PC-9 (cell line): Measurements from ENCODE around the gene MBD3L4. TPM values are rescaled to one million over a fixed set of nuclear protein-coding genes. Genes with fewer than 3 reads are reported as not detected.

Experiments used
- BruUV-seq: library from RNA; stranded (reverse); fragments of 400-500 nt; replicated peaks from 2 replicates; lab custom pipeline; 2021; lab: Mats Ljungman, UMichigan
- CTCF ChIA-PET: fragments of 300-600 bp; sonication (Branson Sonifier 250); formaldehyde crosslinking; loops from one replicate; lab custom pipeline; 2022; ENCODE audit warnings: antibody characterized with exemption; lab: Charles Lee
- POLR2A ChIA-PET: fragments of 300-600 bp; sonication (Branson Sonifier 250); formaldehyde crosslinking; loops from one replicate; lab custom pipeline; 2022; ENCODE audit warnings: antibody characterized with exemption; ENCODE audit not compliant: unreplicated experiment; lab: Charles Lee
- DNase-seq, 2 experiments: peaks; one replicate each; pipeline versions ENCODE4 v3.0.0 to v3.0.0-alpha.2; 2015 to 2022; ENCODE audit warnings: mixed read lengths in 1 of 2
- H2AFZ ChIP-seq: fragments of 200-600 bp; sonication (generic); 2 replicates; pipeline ENCODE4 v1.8.1; 2017; ENCODE audit warnings: antibody characterized with exemption
- H3F3A ChIP-seq: fragments of 200-600 bp; sonication (generic); 2 replicates; pipeline ENCODE4 v1.8.1; 2017; ENCODE audit warnings: antibody characterized with exemption, mild to moderate bottlenecking, low read depth; ENCODE audit not compliant: insufficient read depth
- H3K27ac ChIP-seq: fragments of 200-600 bp; sonication (generic); 2 replicates; pipeline ENCODE4 v1.6.1; 2016; ENCODE audit warnings: mixed run types
- H3K27me3 ChIP-seq: fragments of 200-600 bp; sonication (generic); 2 replicates; pipeline ENCODE4 v1.6.1; 2016; ENCODE audit warnings: low read depth, mixed run types; ENCODE audit not compliant: insufficient read depth
- H3K36me3 ChIP-seq: fragments of 200-600 bp; sonication (generic); 2 replicates; pipeline ENCODE4 v1.6.1; 2016; ENCODE audit warnings: low read depth, mixed run types
- H3K4me1 ChIP-seq: fragments of 200-600 bp; sonication (generic); replicated peaks from 2 replicates; pipeline ENCODE4 v1.6.1; 2016; ENCODE audit warnings: mixed run types; ENCODE audit not compliant: insufficient read depth
- H3K4me2 ChIP-seq: fragments of 200-600 bp; sonication (generic); 2 replicates; pipeline ENCODE4 v1.6.1; 2017; ENCODE audit warnings: mixed run types
- H3K4me3 ChIP-seq: fragments of 200-600 bp; sonication (generic); 2 replicates; pipeline ENCODE4 v1.6.1; 2016; ENCODE audit warnings: mixed run types
- H3K79me2 ChIP-seq: fragments of 200-600 bp; sonication (generic); 2 replicates; pipeline ENCODE4 v1.6.1; 2017; ENCODE audit warnings: low read depth, mixed run types
- H3K9me2 ChIP-seq: fragments of 200-600 bp; sonication (generic); 2 replicates; pipeline ENCODE4 v1.8.1; 2017; ENCODE audit warnings: mild to moderate bottlenecking; ENCODE audit not compliant: insufficient read depth
- H3K9me3 ChIP-seq: fragments of 200-600 bp; sonication (generic); 2 replicates; pipeline ENCODE4 v1.8.1; 2016; ENCODE audit warnings: low read depth; ENCODE audit not compliant: insufficient read depth
- H4K20me1 ChIP-seq: fragments of 200-600 bp; sonication (generic); 2 replicates; pipeline ENCODE4 v1.8.1; 2017; ENCODE audit not compliant: insufficient read depth
- CTCF ChIP-seq: fragments of 200-600 bp; sonication (generic); conservative IDR thresholded peaks from 2 replicates; pipeline ENCODE4 v1.6.1; 2017; ENCODE audit warnings: mixed run types, antibody characterized with exemption, mild to moderate bottlenecking, moderate library complexity
- EZH2 ChIP-seq: fragments of 200-600 bp; sonication (generic); IDR thresholded peaks from 2 replicates; pipeline ENCODE4 v1.8.0; 2017; ENCODE audit warnings: antibody characterized with exemption, low read depth
- intact Hi-C: fragments of 100-400 bp; cut with micrococcal nuclease; formaldehyde crosslinking; loops from one replicate; pipeline ENCODE4 v1.10.0; 2022; ENCODE audit not compliant: unreplicated experiment
- total RNA-seq: library from RNA; stranded (reverse); gene quantifications from 2 replicates; pipeline ENCODE4 v1.2.3, GENCODE V29; 2021

The MBD3L4 gene
- total RNA-seq, 1 experiment from 2014 or later: not detected

DNA sequence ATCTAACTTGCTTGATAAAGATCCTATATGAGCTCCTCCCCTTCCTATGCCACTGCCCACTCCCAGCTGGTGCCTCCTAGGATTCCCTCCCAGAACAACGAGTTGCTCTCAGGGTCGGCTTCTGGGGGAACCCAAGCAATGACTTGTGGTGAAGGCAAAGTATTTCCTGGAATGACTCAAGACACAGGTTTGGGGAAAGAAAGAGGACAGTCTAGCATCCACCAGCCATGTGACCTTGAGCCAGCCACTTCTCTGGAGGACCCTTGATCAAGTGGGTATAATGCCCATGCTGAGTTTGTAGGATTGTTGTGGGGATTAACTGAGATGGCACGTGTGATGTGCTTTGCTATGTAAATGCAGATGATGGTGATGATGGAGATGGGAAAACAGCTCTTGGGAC lies 51.7 kb downstream of the MBD3L4 start:
- Histone ChIP-seq H3K4me3 (no peak overlapping the region), H3K36me3 (no peaks in the 10 kb centered on the region), H3K79me2 (no peaks in the 10 kb centered on the region), H4K20me1 (no peaks in the 10 kb centered on the region), H3K4me1 (no peaks in the 10 kb centered on the region), H3K27ac (no peak overlapping the region), H3K27me3 (peaks cover 57% of the 10 kb centered on the region), H3K4me2 (no peak overlapping the region), H2AFZ (no peak overlapping the region), H3K9me2 (no peaks in the 10 kb centered on the region), H3F3A (no peaks in the 10 kb centered on the region), H3K9me3 (0 out of 2 replicates have a peak, but pooled peaks cover 3% of the 10 kb centered on the region)
- intact Hi-C loops: no loop called here
- no peak for DNase-seq
- no TSS peak for BruUV-seq
- CTCF ChIA-PET: no interaction called here
- TF ChIP-seq EZH2: no peak
- POLR2A ChIA-PET: no interaction called here

- CTCF ChIA-PET: no interaction called here
Observed at GRCh38 chr19:6987850-6988249, 52.1 kb downstream of the MBD3L4 start.

More at GRCh38 chr19:6987850-6988249, 52.1 kb downstream of the MBD3L4 start:
- no peak for DNase-seq
- H3K36me3 ChIP-seq: no peaks in the 10 kb centered on the region
- POLR2A ChIA-PET: no interaction called here
- no peaks in the 10 kb centered on the region for H3F3A ChIP-seq
- intact Hi-C loops: no loop called here
- H3K4me1 ChIP-seq: no peaks in the 10 kb centered on the region
- H3K9me3 ChIP-seq: 0 out of 2 replicates have a peak, but pooled peaks cover 3% of the 10 kb centered on the region
- H4K20me1 ChIP-seq: no peaks in the 10 kb centered on the region
- H2AFZ ChIP-seq: no peak overlapping the region
- H3K9me2 ChIP-seq: no peaks in the 10 kb centered on the region
- no peak overlapping the region for H3K27ac ChIP-seq
- H3K27me3 ChIP-seq: peaks cover 60% of the 10 kb centered on the region
- no peak overlapping the region for H3K4me3 ChIP-seq
- H3K79me2 ChIP-seq: no peaks in the 10 kb centered on the region
- H3K4me2 ChIP-seq: no peak overlapping the region
- BruUV-seq: no TSS peak
- TF ChIP-seq EZH2 (no peak), CTCF (no peak)

Other genes starting within 250 kb of the MBD3L4 start
- gene ADGRE1, start 152.6 kb downstream of the MBD3L4 start, total RNA-seq: not detected in 2 replicates
- not detected in 2 replicates for gene MBD3L2B, start 18.7 kb downstream of the MBD3L4 start, total RNA-seq
- gene MBD3L5, start 9.6 kb downstream of the MBD3L4 start, total RNA-seq: not detected in 2 replicates
- not detected in 2 replicates for gene MBD3L2, start 9.1 kb upstream of the MBD3L4 start, total RNA-seq
- not detected in 2 replicates for gene MBD3L3, start 18.5 kb upstream of the MBD3L4 start, total RNA-seq
- gene ZNF557, start 29.5 kb upstream of the MBD3L4 start, total RNA-seq: 2.6 and 3.9 TPM in 2 replicates